ENCODE results near the gene MOV10.

The MOV10 gene

GRCh38 chr1:112699425-112700144 lies 25.1 kb downstream of the MOV10 start:
- DNase-seq, result no peak

GRCh38 chr1:112700290-112701226 lies 26.1 kb downstream of the MOV10 start:
- peak; percentile 78 for DNase-seq

GRCh38 chr1:112701227-112702066 lies 27.0 kb downstream of the MOV10 start:
- DNase-seq, result no peak

GRCh38 chr1:112702067-112702395 lies 27.6 kb downstream of the MOV10 start:
- no peak for DNase-seq

GRCh38 chr1:112702420-112703261 lies 28.2 kb downstream of the MOV10 start:
- DNase-seq, result no peak

- DNase-seq, result no peak
Observed at GRCh38 chr1:112703706-112704105, 29.2 kb downstream of the MOV10 start.

- DNase-seq, result no peak
Observed at GRCh38 chr1:112704391-112704933, 30.0 kb downstream of the MOV10 start.

GRCh38 chr1:112704934-112705627 lies 30.6 kb downstream of the MOV10 start:
- DNase-seq, result peak; percentile 58

GRCh38 chr1:112706505-112707220 lies 32.2 kb downstream of the MOV10 start, which contains the start of gene RHOC:
RHOC (minus strand) TSS chr1:112707127; CDS start chr1:112703799, 3,328 bp downstream.
- no peak for DNase-seq

GRCh38 chr1:112707221-112708001 lies 33.0 kb downstream of the MOV10 start:
- DNase-seq, result peak; percentile 55

- DNase-seq, result no peak
Observed at GRCh38 chr1:112708002-112708448, 33.6 kb downstream of the MOV10 start.

- DNase-seq, result no peak
Observed at GRCh38 chr1:112708489-112708888, 34.0 kb downstream of the MOV10 start.

- DNase-seq, result no peak
Observed at GRCh38 chr1:112710159-112710558, 35.7 kb downstream of the MOV10 start.

GRCh38 chr1:112710586-112710985 lies 36.1 kb downstream of the MOV10 start:
- no peak for DNase-seq

- DNase-seq, result no peak
Observed at GRCh38 chr1:112711041-112711440, 36.6 kb downstream of the MOV10 start.

GRCh38 chr1:112711670-112712069 lies 37.2 kb downstream of the MOV10 start:
- DNase-seq, result no peak

GRCh38 chr1:112712191-112712590 lies 37.7 kb downstream of the MOV10 start:
- no peak for DNase-seq

GRCh38 chr1:112712701-112713128 lies 38.3 kb downstream of the MOV10 start:
- DNase-seq, result no peak
